Measurements from ENCODE around the gene APOC1.
"Not testable (repeated sequence)": the region's sequence is repeated elsewhere in the genome, so short reads cannot be mapped to it uniquely, and the experiment has no call there.

Gene APOC1

GRCh38 chr19:44890366-44891015 lies 23.9 kb upstream of the APOC1 start:
- peak; percentile 98 for DNase-seq

GRCh38 chr19:44891016-44891882 lies 23.2 kb upstream of the APOC1 start, which contains the start of gene TOMM40:
TOMM40 (plus strand) TSS chr19:44891254; CDS start chr19:44891416, 162 bp downstream.
- no peak for DNase-seq

GRCh38 chr19:44892932-44893331 lies 21.5 kb upstream of the APOC1 start:
- no peak for DNase-seq

DNA sequence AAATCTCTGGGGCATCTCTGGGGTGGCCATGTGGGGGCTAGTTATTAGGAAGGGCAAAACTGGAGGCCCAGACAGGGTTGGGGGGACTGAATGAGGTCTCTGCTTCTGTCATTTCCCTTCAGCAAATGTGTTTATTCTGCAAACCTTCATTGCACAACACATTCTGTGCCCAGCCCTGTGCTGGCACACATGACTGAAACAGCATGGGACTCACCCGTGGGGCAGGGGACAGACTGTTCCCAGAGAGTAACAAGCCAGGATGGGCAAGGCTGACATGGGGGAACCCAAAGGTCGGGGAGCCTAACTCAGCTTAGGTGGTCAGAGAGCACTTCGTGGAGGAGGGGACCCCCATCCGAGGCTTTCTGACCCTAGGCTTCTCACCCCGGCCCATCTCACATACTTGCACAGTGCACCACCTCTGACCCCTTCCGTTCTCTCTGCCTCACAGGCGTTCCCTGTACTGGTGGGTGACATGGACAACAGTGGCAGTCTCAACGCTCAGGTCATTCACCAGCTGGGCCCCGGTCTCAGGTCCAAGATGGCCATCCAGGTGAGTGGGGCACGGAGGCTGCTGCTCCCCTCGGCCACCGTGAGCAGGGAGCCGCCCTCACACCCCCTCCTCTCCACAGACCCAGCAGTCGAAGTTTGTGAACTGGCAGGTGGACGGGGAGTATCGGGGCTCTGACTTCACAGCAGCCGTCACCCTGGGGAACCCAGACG lies 20.9 kb upstream of the APOC1 start:
- DNase-seq = no peak

DNA sequence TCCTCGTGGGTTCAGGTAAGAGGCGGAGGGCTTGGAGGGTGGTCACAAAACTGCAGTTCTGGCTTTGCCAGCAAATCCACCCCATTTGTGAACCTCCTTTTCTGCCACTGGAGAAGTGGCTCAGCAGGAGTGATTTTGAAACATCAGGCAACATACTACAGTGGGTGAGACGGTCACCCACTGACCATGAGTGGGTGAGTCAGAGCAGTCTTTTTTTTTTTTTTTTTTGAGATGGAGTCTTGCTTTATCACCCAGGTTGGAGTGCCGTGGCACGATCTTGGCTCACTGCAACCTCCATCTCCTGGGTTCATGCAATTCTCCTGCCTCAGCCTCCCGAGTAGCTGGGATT lies 20.4 kb upstream of the APOC1 start:
- DNase-seq = no peak

GRCh38 chr19:44894946-44895345 lies 19.5 kb upstream of the APOC1 start:
- DNase-seq = no peak

- no peak for DNase-seq
These were observed 16.6 kb upstream of the APOC1 start for GRCh38 chr19:44897835-44898234.

- no peak for DNase-seq
These were observed 13.8 kb upstream of the APOC1 start for GRCh38 chr19:44900328-44901244.

GRCh38 chr19:44903216-44903601 lies 11.2 kb upstream of the APOC1 start:
- DNase-seq = no peak

DNA sequence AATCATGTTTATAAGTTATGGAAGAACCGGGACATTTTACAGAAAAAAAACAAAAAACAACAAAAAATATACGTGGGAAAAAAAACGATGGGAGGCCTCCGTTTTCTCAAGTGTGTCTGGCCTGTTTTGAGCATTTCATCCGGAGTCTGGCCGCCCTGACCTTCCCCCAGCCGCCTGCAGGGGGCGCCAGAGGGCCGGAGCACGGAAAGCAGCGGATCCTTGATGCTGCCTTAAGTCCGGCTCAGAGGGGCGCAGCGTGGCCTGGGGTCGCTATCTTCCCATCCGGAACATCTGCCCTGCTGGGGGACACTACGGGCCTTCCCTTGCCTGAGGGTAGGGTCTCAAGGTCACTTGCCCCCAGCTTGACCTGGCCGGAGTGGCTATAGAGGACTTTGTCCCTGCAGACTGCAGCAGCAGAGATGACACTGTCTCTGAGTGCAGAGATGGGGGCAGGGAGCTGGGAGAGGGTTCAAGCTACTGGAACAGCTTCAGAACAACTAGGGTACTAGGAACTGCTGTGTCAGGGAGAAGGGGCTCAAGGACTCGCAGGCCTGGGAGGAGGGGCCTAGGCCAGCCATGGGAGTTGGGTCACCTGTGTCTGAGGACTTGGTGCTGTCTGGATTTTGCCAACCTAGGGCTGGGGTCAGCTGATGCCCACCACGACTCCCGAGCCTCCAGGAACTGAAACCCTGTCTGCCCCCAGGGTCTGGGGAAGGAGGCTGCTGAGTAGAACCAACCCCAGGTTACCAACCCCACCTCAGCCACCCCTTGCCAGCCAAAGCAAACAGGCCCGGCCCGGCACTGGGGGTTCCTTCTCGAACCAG lies 10.6 kb upstream of the APOC1 start:
- peak; percentile 56 for DNase-seq

GRCh38 chr19:44904426-44904994 lies 9.9 kb upstream of the APOC1 start:
- no peak for DNase-seq

DNA sequence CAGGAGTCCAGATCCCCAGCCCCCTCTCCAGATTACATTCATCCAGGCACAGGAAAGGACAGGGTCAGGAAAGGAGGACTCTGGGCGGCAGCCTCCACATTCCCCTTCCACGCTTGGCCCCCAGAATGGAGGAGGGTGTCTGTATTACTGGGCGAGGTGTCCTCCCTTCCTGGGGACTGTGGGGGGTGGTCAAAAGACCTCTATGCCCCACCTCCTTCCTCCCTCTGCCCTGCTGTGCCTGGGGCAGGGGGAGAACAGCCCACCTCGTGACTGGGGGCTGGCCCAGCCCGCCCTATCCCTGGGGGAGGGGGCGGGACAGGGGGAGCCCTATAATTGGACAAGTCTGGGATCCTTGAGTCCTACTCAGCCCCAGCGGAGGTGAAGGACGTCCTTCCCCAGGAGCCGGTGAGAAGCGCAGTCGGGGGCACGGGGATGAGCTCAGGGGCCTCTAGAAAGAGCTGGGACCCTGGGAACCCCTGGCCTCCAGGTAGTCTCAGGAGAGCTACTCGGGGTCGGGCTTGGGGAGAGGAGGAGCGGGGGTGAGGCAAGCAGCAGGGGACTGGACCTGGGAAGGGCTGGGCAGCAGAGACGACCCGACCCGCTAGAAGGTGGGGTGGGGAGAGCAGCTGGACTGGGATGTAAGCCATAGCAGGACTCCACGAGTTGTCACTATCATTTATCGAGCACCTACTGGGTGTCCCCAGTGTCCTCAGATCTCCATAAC lies 8.8 kb upstream of the APOC1 start, which contains the start of gene APOE:
APOE (plus strand) TSS at position 360 of the 724 bp plus-strand sequence. CDS start 829 bp downstream, outside the sequence.
- no peak for DNase-seq

GRCh38 chr19:44907613-44908012 lies 6.8 kb upstream of the APOC1 start:
- DNase-seq = no peak

- no peak for DNase-seq
These were observed 6.2 kb upstream of the APOC1 start for GRCh38 chr19:44908074-44908835.

GRCh38 chr19:44908836-44909261 lies 5.6 kb upstream of the APOC1 start:
- no peak for DNase-seq

GRCh38 chr19:44909775-44910174 lies 4.6 kb upstream of the APOC1 start:
- DNase-seq = no peak

GRCh38 chr19:44911896-44912295 lies 2.5 kb upstream of the APOC1 start:
- not testable (repeated sequence) for DNase-seq

DNA sequence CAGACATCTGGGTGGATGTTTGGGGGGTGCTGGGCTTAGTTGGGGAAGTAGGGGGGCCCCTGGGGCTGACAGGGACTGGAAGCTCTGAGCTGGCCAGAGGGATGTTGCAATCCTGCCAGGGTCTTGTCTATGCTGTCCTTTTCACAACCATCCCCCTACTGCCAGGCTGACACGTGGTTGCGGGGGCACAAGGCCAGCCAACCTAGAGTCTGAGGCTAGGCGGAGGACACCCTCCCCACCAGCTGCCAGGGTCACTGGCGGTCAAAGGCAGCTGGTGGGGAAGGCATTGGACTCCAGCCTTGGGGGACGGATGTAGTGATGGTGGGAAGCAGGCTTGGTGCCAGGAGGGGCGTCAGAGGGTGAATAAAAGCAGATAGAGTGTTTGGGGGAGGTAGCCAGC lies 1.6 kb upstream of the APOC1 start:
- no peak for DNase-seq

All from activated gamma-delta T cell (primary cell).